ENCODE measurements around the gene PUS7.
"Not testable (repeated sequence)": the region's sequence is repeated elsewhere in the genome, so short reads cannot be mapped to it uniquely, and the experiment has no call there.

PUS7 gene

GRCh38 chr7:105454921-105455320 lies 67.2 kb downstream of the PUS7 start:
- Histone ChIP-seq H3K4me3 (ENCODE audit: low read depth, low read length) (no peak overlapping the region), H2BK12ac (ENCODE audit: low read length) (no peak overlapping the region), H3K79me2 (ENCODE audit: control insufficient read depth, insufficient read depth, low read length, poor library complexity) (no peaks in the 10 kb centered on the region), H3K27me3 (ENCODE audit: insufficient read depth, low read length) (no peaks in the 10 kb centered on the region), H3K4me1 (ENCODE audit: control insufficient read depth in 1 of 2, insufficient read depth in 2 of 2, low read length in 2 of 2) (no peaks in the 10 kb centered on the region), H4K8ac (ENCODE audit: low read depth, low read length) (no peak overlapping the region), H3K23ac (ENCODE audit: low read length) (no peak overlapping the region), H4K12ac (ENCODE audit: low read depth, low read length) (no peak overlapping the region), H3K9ac (ENCODE audit: low read length) (no peak overlapping the region), H3K27ac (ENCODE audit: low read depth, low read length) (no peak overlapping the region), H3K14ac (ENCODE audit: low read length) (no peak overlapping the region), H3K9me3 (ENCODE audit: insufficient read depth, low read depth, low read length) (no peaks in the 10 kb centered on the region), H2BK120ac (ENCODE audit: insufficient read depth, low read length, poor library complexity) (no peak overlapping the region), H2AK5ac (ENCODE audit: low read length) (no peak overlapping the region), H3K18ac (ENCODE audit: low read length) (no peak overlapping the region), H3K4ac (ENCODE audit: low read depth, low read length) (no peak overlapping the region), H2AFZ (ENCODE audit: insufficient read depth, low read length, poor library complexity) (no peak overlapping the region), H3K36me3 (ENCODE audit: control insufficient read depth in 1 of 2, insufficient read depth in 2 of 2, low read length in 2 of 2) (peaks cover 0 to 2% of the 10 kb centered on the region in 2 experiments), H3K79me1 (ENCODE audit: low read length) (no peaks in the 10 kb centered on the region), H3K4me2 (ENCODE audit: low read length) (no peak overlapping the region), H4K91ac (ENCODE audit: low read depth, low read length) (no peak overlapping the region), H2BK5ac (ENCODE audit: low read depth, low read length, poor library complexity) (no peak overlapping the region)
- no peak for DNase-seq
- WGBS (ENCODE audit: extremely low coverage, insufficient coverage, insufficient read length): no CpG with 5 or more reads among the region's 2 CpGs

DNA sequence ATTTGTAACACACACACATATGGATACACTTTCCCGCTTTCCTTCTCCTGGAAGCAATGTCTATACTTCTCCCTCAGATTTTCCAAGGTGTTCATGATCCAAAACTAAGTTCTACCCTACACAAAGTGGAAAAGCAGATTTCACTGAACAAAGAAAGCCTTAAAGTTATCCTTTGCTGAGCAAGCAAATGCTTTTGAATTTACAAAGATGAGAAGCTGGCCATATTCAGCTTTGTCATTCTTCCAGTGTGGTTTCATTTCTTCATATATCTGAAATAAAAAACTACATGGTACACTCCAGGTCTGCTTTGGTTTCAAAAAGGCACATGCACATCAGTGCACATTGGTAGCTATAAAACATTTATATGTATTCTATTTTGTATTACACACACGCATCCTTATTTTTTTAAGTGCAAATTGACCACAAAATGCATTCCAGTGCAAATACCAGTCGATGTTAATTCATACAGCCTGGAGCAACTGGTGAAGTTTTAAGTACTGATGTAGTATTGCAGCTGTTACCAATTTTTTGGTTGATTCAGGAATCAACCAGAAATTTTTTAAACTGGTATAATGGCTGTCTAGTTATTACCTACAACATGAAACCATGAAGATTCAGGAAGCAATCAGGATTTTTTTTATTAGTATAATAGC lies 67.8 kb downstream of the PUS7 start:
- no peak overlapping the region for H2BK120ac ChIP-seq (ENCODE audit: insufficient read depth, low read length, poor library complexity)
- no peak overlapping the region for H3K14ac ChIP-seq (ENCODE audit: low read length)
- no peaks in the 10 kb centered on the region for H3K79me2 ChIP-seq (ENCODE audit: control insufficient read depth, insufficient read depth, low read length, poor library complexity)
- no peak overlapping the region for H3K4ac ChIP-seq (ENCODE audit: low read depth, low read length)
- H4K12ac ChIP-seq (ENCODE audit: low read depth, low read length): no peak overlapping the region
- no peaks in the 10 kb centered on the region for H3K4me1 ChIP-seq (ENCODE audit: control insufficient read depth in 1 of 2, insufficient read depth in 2 of 2, low read length in 2 of 2)
- no peak overlapping the region for H2AK5ac ChIP-seq (ENCODE audit: low read length)
- no peak overlapping the region for H2BK5ac ChIP-seq (ENCODE audit: low read depth, low read length, poor library complexity)
- H3K18ac ChIP-seq (ENCODE audit: low read length): no peak overlapping the region
- peaks cover 0 to 2% of the 10 kb centered on the region in 2 experiments for H3K36me3 ChIP-seq (ENCODE audit: control insufficient read depth in 1 of 2, insufficient read depth in 2 of 2, low read length in 2 of 2)
- peak in 1 of 2 donors; percentile 35 for DNase-seq
- WGBS (ENCODE audit: extremely low coverage, insufficient coverage, insufficient read length): no CpG with 5 or more reads among the region's 3 CpGs
- H3K27ac ChIP-seq (ENCODE audit: low read depth, low read length): no peak overlapping the region
- no peak overlapping the region for H3K23ac ChIP-seq (ENCODE audit: low read length)
- no peak overlapping the region for H3K4me2 ChIP-seq (ENCODE audit: low read length)
- H2AFZ ChIP-seq (ENCODE audit: insufficient read depth, low read length, poor library complexity): no peak overlapping the region
- no peak overlapping the region for H4K8ac ChIP-seq (ENCODE audit: low read depth, low read length)
- H4K91ac ChIP-seq (ENCODE audit: low read depth, low read length): no peak overlapping the region
- no peak overlapping the region for H3K9ac ChIP-seq (ENCODE audit: low read length)
- no peaks in the 10 kb centered on the region for H3K27me3 ChIP-seq (ENCODE audit: insufficient read depth, low read length)
- H2BK12ac ChIP-seq (ENCODE audit: low read length): no peak overlapping the region
- no peaks in the 10 kb centered on the region for H3K9me3 ChIP-seq (ENCODE audit: insufficient read depth, low read depth, low read length)
- no peaks in the 10 kb centered on the region for H3K79me1 ChIP-seq (ENCODE audit: low read length)
- no peak overlapping the region for H3K4me3 ChIP-seq (ENCODE audit: low read depth, low read length)

GRCh38 chr7:105452085-105452484 lies 70.0 kb downstream of the PUS7 start:
- Histone ChIP-seq H4K8ac (ENCODE audit: low read depth, low read length) (no peak overlapping the region), H4K12ac (ENCODE audit: low read depth, low read length) (no peak overlapping the region), H2AK5ac (ENCODE audit: low read length) (no peak overlapping the region), H3K79me2 (ENCODE audit: control insufficient read depth, insufficient read depth, low read length, poor library complexity) (no peaks in the 10 kb centered on the region), H2BK5ac (ENCODE audit: low read depth, low read length, poor library complexity) (no peak overlapping the region), H3K9me3 (ENCODE audit: insufficient read depth, low read depth, low read length) (no peaks in the 10 kb centered on the region), H2BK120ac (ENCODE audit: insufficient read depth, low read length, poor library complexity) (no peak overlapping the region), H3K4ac (ENCODE audit: low read depth, low read length) (no peak overlapping the region), H3K4me2 (ENCODE audit: low read length) (no peak overlapping the region), H4K91ac (ENCODE audit: low read depth, low read length) (no peak overlapping the region), H3K9ac (ENCODE audit: low read length) (no peak overlapping the region), H3K18ac (ENCODE audit: low read length) (no peak overlapping the region), H2BK12ac (ENCODE audit: low read length) (no peak overlapping the region), H3K27ac (ENCODE audit: low read depth, low read length) (no peak overlapping the region), H2AFZ (ENCODE audit: insufficient read depth, low read length, poor library complexity) (no peak overlapping the region), H3K36me3 (ENCODE audit: control insufficient read depth in 1 of 2, insufficient read depth in 2 of 2, low read length in 2 of 2) (peaks cover 0 to 2% of the 10 kb centered on the region in 2 experiments), H3K4me3 (ENCODE audit: low read depth, low read length) (no peak overlapping the region), H3K4me1 (ENCODE audit: control insufficient read depth in 1 of 2, insufficient read depth in 2 of 2, low read length in 2 of 2) (no peaks in the 10 kb centered on the region), H3K79me1 (ENCODE audit: low read length) (no peaks in the 10 kb centered on the region), H3K23ac (ENCODE audit: low read length) (no peak overlapping the region), H3K14ac (ENCODE audit: low read length) (no peak overlapping the region), H3K27me3 (ENCODE audit: insufficient read depth, low read length) (no peaks in the 10 kb centered on the region)
- DNase-seq: no peak
- no CpG with 5 or more reads among the region's 2 CpGs for WGBS (ENCODE audit: extremely low coverage, insufficient coverage, insufficient read length)

GRCh38 chr7:105450870-105451269 lies 71.2 kb downstream of the PUS7 start:
- H3K14ac ChIP-seq (ENCODE audit: low read length): not testable (repeated sequence)
- WGBS (ENCODE audit: extremely low coverage, insufficient coverage, insufficient read length): no CpG with 5 or more reads among the region's 5 CpGs

More at GRCh38 chr7:105450870-105451269, 71.2 kb downstream of the PUS7 start:
- H2BK12ac ChIP-seq (ENCODE audit: low read length); H3K23ac ChIP-seq (ENCODE audit: low read length); H2BK5ac ChIP-seq (ENCODE audit: low read depth, low read length, poor library complexity); H3K4me3 ChIP-seq (ENCODE audit: low read depth, low read length); H4K12ac ChIP-seq (ENCODE audit: low read depth, low read length); H4K8ac ChIP-seq (ENCODE audit: low read depth, low read length); H3K4me1 ChIP-seq (ENCODE audit: control insufficient read depth in 1 of 2, insufficient read depth in 2 of 2, low read length in 2 of 2); H3K4ac ChIP-seq (ENCODE audit: low read depth, low read length); H2BK120ac ChIP-seq (ENCODE audit: insufficient read depth, low read length, poor library complexity); H3K36me3 ChIP-seq (ENCODE audit: control insufficient read depth in 1 of 2, insufficient read depth in 2 of 2, low read length in 2 of 2); H4K91ac ChIP-seq (ENCODE audit: low read depth, low read length); DNase-seq; H3K9me3 ChIP-seq (ENCODE audit: insufficient read depth, low read depth, low read length); H3K79me2 ChIP-seq (ENCODE audit: control insufficient read depth, insufficient read depth, low read length, poor library complexity); H3K4me2 ChIP-seq (ENCODE audit: low read length); H2AK5ac ChIP-seq (ENCODE audit: low read length); H3K79me1 ChIP-seq (ENCODE audit: low read length); H3K18ac ChIP-seq (ENCODE audit: low read length); H3K27ac ChIP-seq (ENCODE audit: low read depth, low read length); H2AFZ ChIP-seq (ENCODE audit: insufficient read depth, low read length, poor library complexity); H3K27me3 ChIP-seq (ENCODE audit: insufficient read depth, low read length); H3K9ac ChIP-seq (ENCODE audit: low read length): not testable (repeated sequence)

Measured in trophoblast cell (in vitro differentiated cells and primary cell).